Measurements from ENCODE around the gene SMNDC1.

GRCh38 chr10:110335314-110336064 is 30.8 kb upstream of the SMNDC1 start:
- TF ChIP-seq CTCF (conservative IDR thresholded peaks at IDR 0.05; ENCODE audit: low read length) (no peak), EZH2phosphoT487 (IDR thresholded peaks at IDR 0.05; ENCODE audit: borderline replicate concordance) (no peak)

All from Loucy (cell line).